ENCODE results near the gene SZT2. TPM values are rescaled to one million over a fixed set of nuclear protein-coding genes. Genes with fewer than 3 reads are reported as not detected.
A peak's percentile ranks its signal among the peaks of the same experiment; 100 is the strongest.

Gene SZT2
- total and polyA plus RNA-seq, 10 donors: 9.4 to 115 (median 72.4) TPM

DNA sequence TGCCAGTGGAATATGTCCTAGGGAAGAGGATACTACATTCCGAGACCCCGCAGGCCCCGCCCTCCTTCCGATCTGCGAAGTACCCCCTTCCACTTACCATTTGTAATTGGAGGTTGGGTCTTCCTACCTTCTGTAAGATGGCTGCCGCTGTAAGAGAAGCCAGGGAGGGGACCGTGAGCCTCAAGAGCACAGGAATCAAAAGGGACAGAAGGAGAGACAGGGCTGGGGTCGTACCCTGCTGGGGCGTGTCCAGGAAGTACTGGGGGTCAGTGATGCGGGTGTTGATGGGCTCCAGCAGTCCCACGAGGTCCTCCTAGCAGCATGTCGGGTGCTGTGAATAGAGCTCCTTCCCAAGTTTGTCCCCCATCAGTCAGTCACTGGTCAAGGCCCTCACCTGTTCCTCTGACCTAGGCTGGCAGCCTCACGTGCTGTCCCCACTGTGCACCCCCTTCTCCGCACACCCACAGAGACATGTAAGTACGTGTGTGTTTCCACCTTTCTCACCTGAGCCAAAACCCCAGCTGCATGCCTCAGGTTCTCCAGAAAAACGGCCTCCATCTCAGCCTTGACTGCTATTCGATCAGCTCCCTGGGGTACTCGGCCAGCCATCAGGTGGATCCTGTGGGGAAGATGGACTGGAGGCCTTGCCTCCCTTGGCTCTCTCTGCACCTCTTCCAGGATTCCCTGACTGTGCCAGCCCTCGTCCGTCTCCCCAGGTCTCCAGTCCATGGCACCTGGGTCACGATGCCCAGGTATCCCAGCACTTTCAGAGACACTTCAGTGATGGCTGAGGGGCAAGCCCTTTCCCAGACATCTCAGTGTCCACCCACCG is 62.2 kb downstream of the SZT2 start:
- WGBS, 5 donors: 84 to 90% (median 85%) methylated on average over 21 to 22 of the region's 22 CpGs
- no peaks in the 10 kb centered on the region for H3K9me3 ChIP-seq
- H3K4me1 ChIP-seq: peaks cover 0 to 40% (median 25%) of the 10 kb centered on the region in 6 donors
- no peak overlapping the region for H3K4me3 ChIP-seq
- peak overlapping the region in 4 of 8 donors; percentile 7 to 91 (median 68) for H3K27ac ChIP-seq
- H3K36me3 ChIP-seq: peaks cover 0 to 56% (median 46%) of the 10 kb centered on the region in 6 donors
- no peaks in the 10 kb centered on the region for H3K27me3 ChIP-seq (replicated peaks in 1 of 7)
- no peak for DNase-seq
- intact Hi-C loops (cut with DNase I; ENCODE audit: low total_unique reads): no loop called here
- TF ChIP-seq POLR2AphosphoS5 (IDR thresholded peaks at IDR 0.05): peak in 2 of 3 donors; percentile 31 to 34
- TF ChIP-seq POLR2A (IDR thresholded peaks at IDR 0.05): no peak

DNA sequence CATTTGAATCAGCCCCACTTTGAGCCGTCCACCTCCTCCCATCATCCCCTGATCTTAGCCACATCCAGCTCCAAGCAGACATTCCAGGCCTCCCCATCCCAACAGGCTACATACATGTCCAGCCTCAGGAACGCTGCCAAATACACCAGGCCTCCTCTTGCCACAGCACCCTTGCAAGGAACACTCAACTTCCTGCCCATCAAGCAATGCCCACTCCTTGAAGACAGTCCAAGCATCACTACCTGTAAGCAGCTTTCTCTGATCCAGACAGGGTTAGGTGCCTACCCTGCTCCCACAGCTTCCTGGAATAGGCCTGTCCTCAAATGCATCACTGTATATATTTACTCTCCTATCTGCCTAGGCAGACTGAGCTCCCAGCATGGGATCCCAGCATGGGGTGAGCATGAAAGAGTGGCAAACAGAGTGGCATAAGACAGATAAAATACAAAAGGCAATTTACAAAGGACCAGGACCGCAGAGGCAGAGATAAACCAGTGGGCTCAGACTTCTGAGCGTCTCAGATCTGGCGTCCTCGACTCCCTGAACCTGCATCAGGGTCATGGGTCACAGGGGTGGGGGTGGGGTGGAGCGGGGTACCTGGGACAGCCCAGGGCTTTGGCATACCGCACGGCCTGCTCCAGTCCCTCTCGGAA is 63.2 kb downstream of the SZT2 start:
- TF ChIP-seq, protein P1, sequence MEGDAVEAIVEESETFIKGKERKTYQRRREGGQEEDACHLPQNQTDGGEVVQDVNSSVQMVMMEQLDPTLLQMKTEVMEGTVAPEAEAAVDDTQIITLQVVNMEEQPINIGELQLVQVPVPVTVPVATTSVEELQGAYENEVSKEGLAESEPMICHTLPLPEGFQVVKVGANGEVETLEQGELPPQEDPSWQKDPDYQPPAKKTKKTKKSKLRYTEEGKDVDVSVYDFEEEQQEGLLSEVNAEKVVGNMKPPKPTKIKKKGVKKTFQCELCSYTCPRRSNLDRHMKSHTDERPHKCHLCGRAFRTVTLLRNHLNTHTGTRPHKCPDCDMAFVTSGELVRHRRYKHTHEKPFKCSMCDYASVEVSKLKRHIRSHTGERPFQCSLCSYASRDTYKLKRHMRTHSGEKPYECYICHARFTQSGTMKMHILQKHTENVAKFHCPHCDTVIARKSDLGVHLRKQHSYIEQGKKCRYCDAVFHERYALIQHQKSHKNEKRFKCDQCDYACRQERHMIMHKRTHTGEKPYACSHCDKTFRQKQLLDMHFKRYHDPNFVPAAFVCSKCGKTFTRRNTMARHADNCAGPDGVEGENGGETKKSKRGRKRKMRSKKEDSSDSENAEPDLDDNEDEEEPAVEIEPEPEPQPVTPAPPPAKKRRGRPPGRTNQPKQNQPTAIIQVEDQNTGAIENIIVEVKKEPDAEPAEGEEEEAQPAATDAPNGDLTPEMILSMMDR (IDR thresholded peaks at IDR 0.05 in 8 of 11, conservative IDR thresholded peaks at IDR 0.05 in 3 of 11): no peak
- peak in 1 of 3 donors; percentile 21 for TF ChIP-seq POLR2AphosphoS5 (IDR thresholded peaks at IDR 0.05)
- Histone ChIP-seq H3K27me3 (replicated peaks in 1 of 7) (no peaks in the 10 kb centered on the region), H3K9me3 (no peaks in the 10 kb centered on the region), H3K4me1 (peaks cover 0 to 40% (median 25%) of the 10 kb centered on the region in 6 donors), H3K4me3 (peak overlapping the region; percentile 40 to 71 (median 50)), H3K27ac (peak overlapping the region; percentile 84 to 95 (median 86)), H3K36me3 (peaks cover 0 to 46% (median 37%) of the 10 kb centered on the region in 6 donors)
- intact Hi-C loops (cut with DNase I; ENCODE audit: low total_unique reads): no loop called here
- WGBS, 5 donors: 23 to 34% (median 27%) methylated on average over 7 to 10 of the region's 10 CpGs
- no peak for DNase-seq

DNA sequence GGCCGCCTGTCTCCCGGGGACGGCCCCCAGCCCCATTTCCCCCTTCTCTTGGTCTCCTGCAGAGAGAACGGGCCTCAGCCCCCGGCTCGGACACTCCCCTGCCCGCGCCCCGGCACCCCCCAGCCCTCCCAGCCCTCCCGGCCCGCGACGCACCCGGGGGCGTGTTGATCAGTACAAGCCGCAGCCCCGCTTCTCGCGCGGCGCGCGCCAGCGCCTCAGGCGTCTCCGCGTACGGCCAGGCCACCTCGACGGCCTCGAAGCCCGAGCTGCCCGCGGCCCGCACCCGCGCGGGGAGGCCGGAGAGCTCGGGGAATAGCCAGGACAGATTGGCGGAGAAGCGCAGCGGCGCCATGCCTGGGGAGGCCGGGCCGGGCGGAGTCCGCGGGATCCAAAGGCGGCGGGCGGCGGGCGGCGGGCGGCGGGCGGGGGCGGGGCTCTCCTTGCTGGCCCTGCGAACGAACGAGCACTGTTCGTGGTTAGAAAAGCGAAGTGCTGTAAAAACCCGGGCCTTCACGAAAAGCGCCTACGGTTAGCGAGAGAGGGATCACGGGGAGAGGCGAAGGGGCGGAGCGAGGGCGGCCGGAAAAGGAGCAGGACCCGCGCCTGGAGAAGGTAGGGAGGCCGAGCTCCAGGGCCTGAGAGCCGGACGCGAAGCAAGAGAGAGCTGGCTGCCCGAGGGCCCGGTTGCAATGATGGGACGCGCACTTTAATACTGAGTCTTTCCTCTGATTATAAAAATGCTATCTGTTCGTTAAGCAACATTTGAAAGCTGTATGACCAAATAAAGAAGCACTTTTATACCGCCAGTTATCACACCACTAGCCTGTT is 64.0 kb downstream of the SZT2 start, which contains the start of gene HYI:
HYI (minus strand) TSS at position 490 of the 828 bp plus-strand sequence; CDS start at position 352, 138 bp downstream.
- TF ChIP-seq POLR2AphosphoS5 (IDR thresholded peaks at IDR 0.05): peak; percentile 80 to 85 (median 85)
- TF ChIP-seq, protein P1 (IDR thresholded peaks at IDR 0.05 in 8 of 11, conservative IDR thresholded peaks at IDR 0.05 in 3 of 11): no peak
- TF ChIP-seq POLR2A (IDR thresholded peaks at IDR 0.05): no peak
- 0 to 2% (median 1%) methylated on average over 22 to 87 of the region's 87 CpGs for WGBS, 5 donors
- intact Hi-C loops (cut with DNase I; ENCODE audit: low total_unique reads): no loop called here

More for the DNA sequence above, 64.0 kb downstream of the SZT2 start, which contains the start of gene HYI:
- peak; percentile 92 for DNase-seq
- Histone ChIP-seq H3K9me3 (no peaks in the 10 kb centered on the region), H3K4me1 (peaks cover 0 to 40% (median 25%) of the 10 kb centered on the region in 6 donors), H3K27ac (peak within 1 kb of the TSS; percentile 84 to 95 (median 86)), H3K27me3 (replicated peaks in 1 of 7) (no peaks in the 10 kb centered on the region), H3K4me3 (peak within 1 kb of the TSS; percentile 40 to 71 (median 50)), H3K36me3 (peaks cover 0 to 39% (median 29%) of the 10 kb centered on the region in 6 donors)

Data from spleen (tissue), 11 donors.